ENCODE measurements around the gene PSEN1.

GRCh38 chr14:73236752-73237218 lies 100.5 kb downstream of the PSEN1 start:
- TF ChIP-seq EZH2phosphoT487 (IDR thresholded peaks at IDR 0.05; ENCODE audit: borderline replicate concordance) (no peak), CTCF (IDR thresholded peaks at IDR 0.05 in 2 of 3, conservative IDR thresholded peaks at IDR 0.05 in 1 of 3; ENCODE audit: borderline replicate concordance in 1 of 3, insufficient read depth in 1 of 3, low read depth in 2 of 3, low read length in 2 of 3) (no peak), POLR2A (IDR thresholded peaks at IDR 0.05; ENCODE audit: borderline replicate concordance, extremely low read depth, insufficient read depth, insufficient read length) (no peak), ATF3 (IDR thresholded peaks at IDR 0.05) (no peak), EZH2 (IDR thresholded peaks at IDR 0.05) (no peak), RAD21 (IDR thresholded peaks at IDR 0.05; ENCODE audit: low read depth) (no peak)

Data from HCT116 (cell line).